NCI-H1930 (cell line): ENCODE results near the gene E2F7.
A peak's percentile ranks its signal among the peaks of the same experiment; 100 is the strongest.

Experiments used
- DNase-seq, 2 experiments: peaks; one replicate each; lab custom pipeline; 2025; lab: John Stamatoyannopoulos, UW

Gene E2F7

DNA sequence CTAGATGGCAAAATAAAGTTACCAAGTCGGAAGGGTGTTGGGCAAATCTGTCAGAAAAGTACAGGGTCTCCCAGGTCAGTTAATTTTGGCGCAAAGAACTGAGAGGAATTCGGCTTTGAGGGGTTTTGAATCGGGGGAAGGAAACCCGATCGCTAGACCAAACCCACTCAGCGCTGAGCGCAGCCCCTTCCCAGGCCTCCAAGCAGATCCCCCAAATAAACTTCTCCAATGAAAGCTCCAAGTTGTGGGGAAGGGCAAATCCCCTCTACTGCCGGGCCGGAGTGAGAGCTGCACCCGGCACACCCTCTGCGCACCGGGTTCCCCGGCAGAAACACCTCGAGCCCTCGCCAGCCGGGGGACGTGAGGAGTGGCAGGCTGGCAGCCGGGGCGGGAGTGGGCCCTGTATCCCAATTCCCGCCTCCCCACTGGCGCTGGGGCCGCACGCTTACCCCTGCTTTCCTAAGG, 441 bp downstream of the E2F7 start:
- no peak for DNase-seq

DNA sequence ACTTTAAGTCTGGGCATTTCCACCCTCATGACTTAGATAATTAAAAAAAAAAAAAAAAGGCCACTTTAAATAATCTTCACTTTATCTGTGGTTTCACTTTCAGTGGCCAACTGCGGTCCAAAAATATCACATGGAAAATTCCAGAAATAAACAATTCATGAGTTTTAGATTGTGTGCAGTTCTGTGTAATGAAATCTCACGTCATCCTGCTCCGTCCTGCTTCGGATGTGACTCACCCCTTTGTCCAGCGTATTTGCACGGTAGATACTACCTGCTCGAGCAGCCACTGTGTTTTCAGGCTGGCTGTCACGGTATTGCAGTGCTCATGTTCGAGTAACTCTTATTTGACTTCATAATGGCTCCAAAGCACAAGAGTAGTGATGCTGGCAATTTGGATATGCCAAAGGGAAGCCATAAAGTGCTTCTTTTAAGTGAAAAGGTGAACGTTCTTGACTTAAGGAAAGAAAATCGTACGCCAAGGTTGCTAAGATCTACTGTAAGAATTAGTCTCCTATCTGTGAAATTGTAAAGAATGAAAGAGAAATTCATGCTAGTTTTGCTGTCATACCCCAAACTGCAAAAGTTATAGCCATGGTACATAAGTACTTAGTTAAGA, 2.4 kb downstream of the E2F7 start:
- no peak for DNase-seq

DNA sequence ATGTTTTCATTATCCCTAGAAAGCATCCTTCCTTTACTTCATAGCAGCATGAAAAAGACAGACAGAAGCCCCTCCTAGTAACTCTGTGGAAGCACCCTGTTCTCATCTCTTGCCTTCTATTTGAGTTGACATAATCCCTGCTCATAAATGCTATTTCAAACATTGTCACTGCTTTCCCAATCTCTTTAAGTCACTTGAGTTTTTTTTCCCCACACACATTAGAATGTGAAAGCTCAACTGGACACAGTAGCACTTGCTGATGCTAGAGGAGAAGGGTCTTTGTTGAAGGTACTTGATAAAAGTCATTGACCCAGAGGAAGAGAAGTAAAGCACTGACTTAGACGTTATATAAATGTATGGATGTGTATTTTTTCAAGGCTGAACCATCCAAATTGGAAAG, 3.0 kb downstream of the E2F7 start:
- DNase-seq = no peak

DNA sequence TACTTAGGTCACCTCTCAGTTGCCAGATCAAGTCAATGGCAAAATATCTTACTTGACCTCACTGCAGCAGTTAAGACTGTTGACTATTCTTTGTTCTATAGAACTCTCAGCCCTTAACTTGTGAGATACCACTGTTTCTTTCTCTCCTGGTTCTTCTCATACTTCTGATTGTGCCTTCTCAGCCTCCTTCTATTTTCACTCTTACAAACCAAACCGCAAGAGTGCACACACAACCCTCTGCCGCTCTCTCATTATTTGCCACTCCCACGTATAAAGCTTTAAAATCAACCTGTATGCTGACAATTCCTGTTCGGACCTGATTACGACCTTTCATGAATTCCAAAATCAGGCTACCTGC, 4.5 kb downstream of the E2F7 start:
- no peak for DNase-seq

DNA sequence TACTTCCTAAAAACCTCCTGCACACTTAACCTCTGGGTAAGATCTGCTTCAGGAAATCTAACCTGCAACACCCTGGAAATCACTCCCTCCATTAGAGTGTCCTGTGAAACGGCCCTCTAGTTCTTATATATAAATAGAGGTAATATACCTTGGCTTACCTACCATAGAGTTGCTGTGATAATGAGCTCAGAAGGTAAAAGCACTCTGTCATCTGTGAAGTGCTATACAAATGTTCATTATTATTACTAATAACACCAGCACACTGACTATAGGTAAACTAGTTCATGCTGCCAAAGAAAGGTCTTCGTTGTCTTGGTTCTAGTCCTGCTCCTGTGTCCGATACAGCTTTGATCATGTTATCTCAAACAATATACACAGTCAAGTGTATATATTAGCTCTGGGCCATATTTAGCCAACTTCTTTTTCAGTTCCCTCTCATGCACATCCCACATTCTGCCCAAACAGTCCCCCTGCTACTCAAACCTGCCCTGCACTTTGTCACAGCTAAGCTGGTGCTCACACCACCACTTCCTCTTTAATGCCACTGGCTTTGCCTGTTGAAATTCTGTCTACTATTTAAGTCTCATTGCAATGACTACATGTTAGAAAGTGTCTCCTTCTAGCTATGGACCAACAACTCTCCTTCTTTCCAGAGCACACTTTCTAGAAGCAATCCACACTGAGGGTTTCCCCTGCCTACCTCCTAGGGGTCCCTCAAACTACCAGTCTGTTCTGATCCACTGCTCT, 5.1 kb downstream of the E2F7 start:
- DNase-seq = no peak

DNA sequence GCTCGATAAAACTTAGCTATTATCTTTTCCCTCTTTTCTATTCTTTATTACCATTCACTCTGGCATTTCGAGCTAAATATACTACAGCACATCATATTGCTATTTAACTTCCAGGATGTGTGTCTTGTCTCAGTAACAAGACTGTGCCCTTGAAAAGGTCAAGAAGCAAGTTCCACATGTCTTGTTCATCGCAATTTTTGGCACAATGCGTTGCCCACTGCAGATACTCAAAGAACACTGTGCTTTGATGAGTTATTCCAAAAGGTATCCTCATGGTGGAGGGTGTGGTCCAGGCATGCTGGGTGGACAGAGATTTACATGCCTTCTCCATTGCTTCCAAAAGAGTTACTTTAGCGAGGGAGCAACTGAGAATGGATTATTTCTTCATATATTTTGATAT, 6.6 kb downstream of the E2F7 start:
- DNase-seq = no peak

DNA sequence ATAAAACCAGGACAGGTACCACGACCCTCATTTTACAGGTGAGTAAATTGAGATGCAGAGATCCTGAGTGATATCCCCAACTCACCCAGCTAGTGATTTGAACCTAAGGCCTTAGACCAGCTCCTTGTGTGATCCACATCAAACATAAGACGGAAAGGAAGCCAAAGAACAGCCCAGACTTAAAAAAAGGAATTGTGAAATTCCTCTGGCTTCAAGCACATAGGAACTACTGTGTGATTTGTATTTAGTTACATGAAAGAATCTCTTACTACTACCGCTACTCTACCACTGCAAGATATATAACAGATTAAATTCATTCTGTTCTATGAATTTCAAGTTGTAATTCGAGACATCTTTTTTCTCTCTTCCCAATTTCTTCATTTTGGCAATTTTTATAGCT, 10.5 kb downstream of the E2F7 start:
- no peak for DNase-seq

DNA sequence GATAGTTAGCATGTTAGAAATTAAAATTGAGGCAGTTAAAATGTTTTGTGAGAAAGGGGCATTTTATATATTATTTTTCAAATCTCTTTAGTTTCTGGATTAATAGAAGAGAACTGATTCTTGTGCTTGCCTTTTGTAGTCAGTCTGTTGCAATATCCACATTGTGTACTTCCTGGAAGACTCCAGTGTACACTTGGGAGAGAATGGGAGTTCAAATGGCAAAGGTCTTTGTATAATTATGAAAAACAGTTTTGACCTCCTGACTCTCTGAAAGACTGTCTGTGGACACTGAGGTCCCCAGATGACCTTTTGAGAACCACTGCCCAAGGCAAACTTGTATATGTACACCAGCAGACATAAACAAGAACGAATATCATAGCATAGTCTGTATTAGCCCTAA, 12.1 kb downstream of the E2F7 start:
- no peak for DNase-seq

DNA sequence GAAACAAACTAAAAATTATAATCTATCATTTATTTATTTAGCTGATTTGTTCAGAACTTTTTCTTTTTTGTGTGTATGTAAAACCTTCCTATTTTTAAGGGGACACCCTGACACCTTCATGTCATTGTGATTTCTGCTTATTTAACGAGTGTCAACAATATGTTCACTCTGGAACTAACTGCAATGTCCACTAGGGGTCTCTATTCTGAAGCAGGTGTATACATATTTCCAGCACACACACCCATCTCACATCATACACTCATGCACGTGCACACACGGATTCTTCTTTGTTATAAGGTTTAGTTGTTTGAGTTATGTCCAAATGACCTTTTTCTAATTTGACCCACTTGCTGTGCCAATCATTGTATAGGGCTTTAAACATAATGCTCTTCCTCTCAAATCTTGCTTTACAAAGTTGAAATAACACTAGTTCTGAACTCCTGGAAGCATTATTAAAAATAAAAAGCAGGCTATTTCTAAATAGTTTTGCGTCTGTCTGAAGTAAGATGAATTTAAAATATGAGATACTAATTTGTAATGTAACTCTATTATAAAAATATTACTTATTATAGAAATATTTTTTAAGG, 15.5 kb downstream of the E2F7 start:
- DNase-seq = peak; percentile 54 to 58

DNA sequence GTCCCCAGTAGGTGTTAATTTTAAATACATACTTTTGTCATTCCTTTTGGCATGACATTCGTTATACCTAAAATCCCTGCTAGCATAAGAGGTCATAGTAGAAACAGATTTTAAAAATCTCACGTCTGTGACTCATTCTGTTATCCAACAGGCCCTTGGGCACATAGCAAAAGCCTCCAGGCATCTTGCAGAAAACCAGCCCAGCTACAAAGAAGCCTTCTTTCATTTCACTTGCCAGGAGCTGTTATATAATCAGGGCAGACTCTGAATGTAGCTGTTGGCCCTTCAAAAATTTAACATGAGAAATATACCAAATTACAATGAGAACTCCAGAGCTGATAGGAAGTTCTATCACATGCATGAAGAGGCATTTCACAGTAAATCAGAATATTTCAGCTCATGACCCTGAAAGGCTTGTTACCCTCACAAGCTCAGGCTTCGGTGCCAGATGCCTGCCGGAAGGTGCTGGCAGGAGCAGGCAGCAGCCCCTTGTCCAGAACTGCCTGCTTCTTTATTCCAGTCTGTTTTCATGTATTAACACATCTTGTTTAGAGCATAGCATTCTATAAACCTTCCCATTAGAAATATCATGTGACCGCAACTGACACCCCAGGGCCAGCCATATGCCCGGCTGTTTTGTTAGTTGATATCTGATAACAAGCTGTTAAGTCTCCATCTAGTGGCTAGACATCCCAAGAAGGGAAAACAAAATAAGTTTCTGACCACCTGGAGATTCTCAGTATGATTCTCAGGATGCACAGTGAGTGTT, 17.8 kb downstream of the E2F7 start:
- DNase-seq = no peak

DNA sequence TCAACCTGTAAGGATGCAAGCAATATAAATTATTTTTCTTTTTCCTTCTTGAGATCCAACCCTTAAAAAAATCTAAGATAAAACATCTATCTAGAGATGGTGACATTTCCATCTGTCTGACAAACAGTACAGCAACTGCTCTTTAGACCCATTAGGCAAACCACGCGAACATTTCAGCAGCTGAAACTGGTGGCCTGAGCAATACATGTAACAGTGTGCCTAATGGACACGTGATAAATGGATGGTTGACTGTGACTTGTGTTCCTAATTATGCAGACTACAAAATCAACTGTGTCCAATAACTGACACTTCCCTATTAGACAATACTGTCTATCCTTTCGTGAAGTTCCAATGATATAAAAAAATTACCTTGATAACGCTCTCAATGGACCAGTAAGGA, 18.9 kb downstream of the E2F7 start:
- DNase-seq = no peak

DNA sequence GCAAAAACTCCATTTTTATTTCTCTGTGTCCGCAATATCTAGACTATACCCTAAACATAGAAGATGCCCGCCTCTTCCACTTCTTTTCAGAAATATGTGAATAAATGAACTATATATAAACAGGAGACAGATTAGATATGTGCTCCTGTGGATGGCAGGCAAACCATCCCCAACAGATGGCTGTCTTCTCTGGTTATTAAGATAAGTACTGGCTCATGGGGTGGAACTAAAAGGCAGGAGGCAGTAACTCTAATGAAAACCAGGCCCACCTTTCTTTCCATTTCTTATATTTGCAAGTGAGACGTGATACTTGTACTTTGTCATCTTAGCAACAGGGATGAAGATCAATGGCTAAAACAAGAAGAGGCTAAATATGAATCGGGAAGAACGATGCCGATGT, 20.2 kb downstream of the E2F7 start:
- no peak for DNase-seq

DNA sequence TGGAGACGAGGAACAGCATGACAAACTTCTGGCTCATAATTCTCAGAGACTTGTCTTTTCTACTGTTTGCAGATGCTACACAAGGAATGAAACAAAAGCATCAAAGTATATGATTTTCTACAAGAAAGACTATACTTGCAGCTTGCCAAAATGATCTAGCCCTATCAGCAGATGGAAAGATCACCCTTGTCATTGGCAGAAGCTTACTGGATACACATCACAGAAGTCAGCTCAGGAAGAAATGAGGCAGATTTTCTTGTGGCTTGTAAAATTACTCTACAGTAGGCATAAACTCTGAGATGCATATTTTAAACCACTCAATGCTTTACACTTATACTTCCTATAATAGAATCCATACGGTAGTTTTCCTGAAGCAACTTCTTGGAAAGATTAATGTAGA, 20.6 kb downstream of the E2F7 start:
- no peak for DNase-seq

DNA sequence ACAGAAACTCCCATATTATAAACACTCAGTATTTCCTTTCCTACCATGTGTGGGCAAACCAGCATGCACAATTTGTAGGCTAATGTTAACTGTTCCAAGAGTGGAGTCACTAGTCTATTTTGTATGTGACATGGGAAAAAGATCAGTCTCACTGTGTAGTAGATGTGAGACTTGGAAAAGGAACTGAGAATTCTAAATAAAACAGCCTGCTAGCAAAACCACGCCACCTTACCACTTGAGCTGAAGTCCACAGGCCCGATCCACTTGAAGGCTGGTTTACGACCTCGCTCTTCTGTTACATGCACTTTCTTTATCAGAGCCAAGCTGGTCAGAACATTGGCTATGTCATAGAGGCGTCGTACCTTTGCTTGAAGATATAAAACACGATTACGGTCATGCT, 22.5 kb downstream of the E2F7 start:
- DNase-seq = no peak

DNA sequence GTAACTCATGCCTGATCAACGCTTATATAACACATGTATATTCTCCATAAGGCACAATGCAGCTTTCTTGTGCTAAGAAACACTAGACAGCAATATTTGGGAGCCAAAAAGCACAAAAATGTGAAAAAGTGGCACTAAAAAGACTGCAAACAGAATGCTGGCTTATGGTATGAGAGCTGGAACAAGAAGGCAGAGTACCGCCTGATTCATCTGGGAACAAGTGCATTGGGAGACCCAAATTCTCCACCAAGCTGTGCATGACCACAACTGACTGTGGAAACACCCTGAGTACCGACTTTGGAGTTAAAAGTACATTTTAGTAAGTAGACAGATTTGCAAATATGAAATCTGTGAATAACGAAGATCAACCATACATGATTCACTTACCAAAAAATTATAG, 25.1 kb downstream of the E2F7 start:
- no peak for DNase-seq

DNA sequence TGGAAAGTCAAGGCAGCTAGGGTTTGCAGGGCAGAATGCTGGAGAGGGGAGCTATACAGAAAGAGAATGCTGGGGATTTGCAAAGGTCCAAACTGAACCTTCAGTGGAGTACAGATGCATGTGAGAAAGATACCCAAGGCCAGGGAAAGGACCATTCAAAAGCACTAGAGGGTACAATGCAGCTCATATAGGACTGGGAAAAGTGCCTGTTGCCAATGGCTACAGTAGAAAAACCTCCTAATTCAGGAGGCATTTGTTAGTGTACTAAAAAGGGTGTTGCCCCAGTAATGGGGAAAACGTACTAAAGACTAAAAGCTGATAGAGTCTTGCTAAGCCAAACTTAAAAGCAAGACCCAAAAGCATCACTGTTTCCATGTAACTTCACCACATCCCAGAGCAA, 30.1 kb downstream of the E2F7 start:
- no peak for DNase-seq

DNA sequence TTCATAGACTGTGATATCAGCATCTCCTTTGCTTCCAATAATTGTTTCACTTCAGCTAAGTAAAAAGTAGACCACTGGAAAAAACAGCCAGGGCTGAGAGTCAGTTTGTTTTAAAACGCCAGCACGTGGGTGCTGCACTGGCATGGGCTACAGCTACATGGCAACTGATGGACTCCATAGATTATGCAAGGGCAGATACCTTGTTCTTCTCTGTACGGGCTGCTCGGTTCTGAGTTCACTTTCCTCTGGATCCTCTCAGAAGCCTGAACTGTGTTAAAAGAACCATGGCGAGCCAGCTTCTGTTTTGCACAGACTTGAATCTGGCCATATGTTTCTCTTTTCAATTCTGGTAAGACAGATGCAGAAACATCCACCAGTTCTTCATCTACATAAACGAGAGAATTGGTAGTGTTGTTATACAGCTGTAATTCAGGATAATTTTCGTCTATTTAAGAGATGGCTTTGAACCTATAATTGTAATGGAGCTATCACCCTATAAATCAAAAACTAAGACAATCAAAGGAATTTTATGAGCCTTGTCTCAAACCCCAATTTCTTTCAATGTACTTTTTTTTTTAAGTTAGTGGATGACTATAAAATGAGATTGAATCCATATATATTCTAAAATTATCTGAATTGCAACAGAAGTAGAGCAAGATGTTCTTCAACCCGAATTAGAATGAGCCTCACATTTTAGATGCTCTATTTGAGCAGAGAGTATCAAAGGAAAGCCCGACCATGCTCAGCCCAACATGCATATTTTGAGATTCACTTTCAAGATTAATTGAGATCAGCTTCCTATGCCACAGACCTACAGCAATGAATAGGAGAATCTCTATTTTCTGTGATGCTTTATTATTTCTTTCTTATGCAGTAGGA, 31.5 kb downstream of the E2F7 start:
- no peak for DNase-seq

DNA sequence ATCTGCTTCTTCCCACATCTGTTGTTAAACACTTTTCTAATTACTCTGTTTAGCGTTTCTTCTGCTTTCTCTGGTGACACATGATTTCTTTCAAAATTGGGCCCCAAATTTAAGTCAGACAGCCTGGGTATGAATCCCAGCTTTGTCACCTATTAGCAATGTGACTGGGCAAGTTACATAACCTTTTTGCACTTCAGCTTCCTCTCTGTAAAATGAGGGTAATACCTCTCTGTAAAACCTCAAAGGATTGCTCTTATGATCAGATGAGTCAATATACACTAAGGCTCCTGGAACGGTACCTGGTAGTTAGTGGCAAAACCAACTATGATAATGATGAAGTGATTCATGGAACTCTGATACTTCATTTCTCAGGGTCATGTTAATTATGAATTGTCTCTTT, 33.0 kb downstream of the E2F7 start:
- DNase-seq = no peak

DNA sequence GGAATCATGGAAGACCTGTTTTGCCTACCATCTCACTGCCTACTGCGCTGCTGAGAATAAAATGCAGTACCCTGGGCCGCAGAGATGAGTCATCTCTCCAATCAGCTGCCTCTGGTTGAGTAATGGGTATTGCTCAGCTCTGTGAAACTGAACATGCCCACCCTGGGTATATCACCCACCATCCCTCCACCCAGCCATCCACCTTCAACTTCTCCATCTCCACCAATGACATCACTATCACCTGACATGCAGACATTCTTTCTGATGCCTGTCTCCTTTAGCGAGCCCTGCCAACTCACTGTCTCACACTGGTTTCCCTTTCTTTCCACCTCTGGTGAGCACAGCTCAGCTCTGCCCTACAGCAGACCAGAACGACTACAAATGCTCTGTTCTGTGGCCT, 33.6 kb downstream of the E2F7 start:
- no peak for DNase-seq

DNA sequence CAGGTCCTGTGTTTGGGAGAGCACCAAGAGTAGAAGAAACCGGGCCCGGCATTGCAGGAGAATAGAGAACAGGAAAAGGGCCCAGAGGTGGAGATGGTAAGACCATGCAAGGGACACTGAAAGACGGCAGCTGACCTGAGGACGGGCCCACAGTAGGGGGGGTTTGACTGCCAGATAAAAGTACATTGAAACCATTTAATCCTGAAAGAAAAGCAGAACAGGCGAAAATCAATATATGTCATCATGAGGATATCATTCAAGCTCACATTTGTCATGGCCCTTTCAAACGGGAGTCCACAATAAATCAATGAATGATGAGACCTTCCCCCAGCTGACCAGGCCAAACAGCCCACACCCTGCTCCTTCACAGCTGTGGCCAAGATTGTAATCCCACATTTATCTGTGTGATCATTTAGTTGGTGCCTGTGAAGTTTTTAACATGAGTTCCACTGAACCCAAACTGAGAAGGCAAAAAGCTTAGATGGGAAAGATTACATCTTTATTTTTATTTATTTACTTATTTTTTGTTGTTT, 39.5 kb downstream of the E2F7 start:
- DNase-seq = no peak

DNA sequence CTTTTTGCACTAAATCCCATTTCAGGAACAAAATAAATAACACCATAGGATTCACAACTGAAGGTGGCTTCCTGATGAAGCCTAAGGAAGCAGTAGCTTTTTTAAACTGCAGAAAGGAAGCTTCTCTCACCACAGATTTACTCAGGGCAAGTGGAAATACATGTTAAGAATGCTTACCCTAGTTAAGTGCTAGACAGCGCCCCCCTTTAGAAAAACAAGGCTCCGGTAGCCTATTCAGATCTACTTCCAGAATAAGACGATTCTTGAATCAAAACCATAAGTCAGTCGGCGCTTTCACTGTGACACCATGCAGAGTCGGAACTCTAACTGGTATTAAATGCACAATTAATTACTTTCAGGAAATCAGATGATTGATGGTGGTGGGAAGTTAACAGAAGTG, 41.9 kb downstream of the E2F7 start:
- DNase-seq = no peak

DNA sequence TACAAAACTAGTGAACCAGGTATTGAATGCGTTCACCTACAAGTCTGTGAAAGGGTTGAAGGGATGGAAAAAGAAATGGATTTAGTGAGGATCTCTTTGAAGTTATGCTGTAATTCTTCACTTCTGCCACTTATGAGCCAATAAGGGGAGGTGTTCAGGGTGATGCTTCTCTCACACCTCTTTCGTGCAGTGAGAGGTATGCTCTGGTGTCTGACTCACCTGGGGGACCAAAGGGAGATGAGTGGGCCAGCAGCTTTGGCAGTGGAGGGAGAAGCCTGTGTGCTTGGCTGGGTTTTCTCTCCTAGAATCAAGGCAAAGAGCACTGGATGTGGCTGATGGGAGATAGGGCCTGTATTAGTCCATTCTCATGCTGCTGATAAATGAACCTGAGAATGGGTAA, 45.4 kb downstream of the E2F7 start:
- no peak for DNase-seq
